PC-9 (cell line): Measurements from ENCODE around the gene PLSCR4. TPM values are rescaled to one million over a fixed set of nuclear protein-coding genes. Genes with fewer than 3 reads are reported as not detected.

ENCODE experiments used
- BruUV-seq: library from RNA; stranded (reverse); fragments of 400-500 nt; replicated peaks from 2 replicates; lab custom pipeline; 2021; lab: Mats Ljungman, UMichigan
- CTCF ChIA-PET: fragments of 300-600 bp; sonication (Branson Sonifier 250); formaldehyde crosslinking; loops from one replicate; lab custom pipeline; 2022; ENCODE audit warnings: antibody characterized with exemption; lab: Charles Lee
- POLR2A ChIA-PET: fragments of 300-600 bp; sonication (Branson Sonifier 250); formaldehyde crosslinking; loops from one replicate; lab custom pipeline; 2022; ENCODE audit warnings: antibody characterized with exemption; ENCODE audit not compliant: unreplicated experiment; lab: Charles Lee
- DNase-seq, 2 experiments: peaks; one replicate each; pipeline versions ENCODE4 v3.0.0 to v3.0.0-alpha.2; 2015 to 2022; ENCODE audit warnings: mixed read lengths in 1 of 2
- H2AFZ ChIP-seq: fragments of 200-600 bp; sonication (generic); 2 replicates; pipeline ENCODE4 v1.8.1; 2017; ENCODE audit warnings: antibody characterized with exemption
- H3F3A ChIP-seq: fragments of 200-600 bp; sonication (generic); 2 replicates; pipeline ENCODE4 v1.8.1; 2017; ENCODE audit warnings: antibody characterized with exemption, mild to moderate bottlenecking, low read depth; ENCODE audit not compliant: insufficient read depth
- H3K27ac ChIP-seq: fragments of 200-600 bp; sonication (generic); 2 replicates; pipeline ENCODE4 v1.6.1; 2016; ENCODE audit warnings: mixed run types
- H3K27me3 ChIP-seq: fragments of 200-600 bp; sonication (generic); 2 replicates; pipeline ENCODE4 v1.6.1; 2016; ENCODE audit warnings: low read depth, mixed run types; ENCODE audit not compliant: insufficient read depth
- H3K36me3 ChIP-seq: fragments of 200-600 bp; sonication (generic); 2 replicates; pipeline ENCODE4 v1.6.1; 2016; ENCODE audit warnings: low read depth, mixed run types
- H3K4me1 ChIP-seq: fragments of 200-600 bp; sonication (generic); replicated peaks from 2 replicates; pipeline ENCODE4 v1.6.1; 2016; ENCODE audit warnings: mixed run types; ENCODE audit not compliant: insufficient read depth
- H3K4me2 ChIP-seq: fragments of 200-600 bp; sonication (generic); 2 replicates; pipeline ENCODE4 v1.6.1; 2017; ENCODE audit warnings: mixed run types
- H3K4me3 ChIP-seq: fragments of 200-600 bp; sonication (generic); 2 replicates; pipeline ENCODE4 v1.6.1; 2016; ENCODE audit warnings: mixed run types
- H3K79me2 ChIP-seq: fragments of 200-600 bp; sonication (generic); 2 replicates; pipeline ENCODE4 v1.6.1; 2017; ENCODE audit warnings: low read depth, mixed run types
- H3K9me2 ChIP-seq: fragments of 200-600 bp; sonication (generic); 2 replicates; pipeline ENCODE4 v1.8.1; 2017; ENCODE audit warnings: mild to moderate bottlenecking; ENCODE audit not compliant: insufficient read depth
- H3K9me3 ChIP-seq: fragments of 200-600 bp; sonication (generic); 2 replicates; pipeline ENCODE4 v1.8.1; 2016; ENCODE audit warnings: low read depth; ENCODE audit not compliant: insufficient read depth
- H4K20me1 ChIP-seq: fragments of 200-600 bp; sonication (generic); 2 replicates; pipeline ENCODE4 v1.8.1; 2017; ENCODE audit not compliant: insufficient read depth
- CTCF ChIP-seq: fragments of 200-600 bp; sonication (generic); conservative IDR thresholded peaks from 2 replicates; pipeline ENCODE4 v1.6.1; 2017; ENCODE audit warnings: mixed run types, antibody characterized with exemption, mild to moderate bottlenecking, moderate library complexity
- EZH2 ChIP-seq: fragments of 200-600 bp; sonication (generic); IDR thresholded peaks from 2 replicates; pipeline ENCODE4 v1.8.0; 2017; ENCODE audit warnings: antibody characterized with exemption, low read depth
- intact Hi-C: fragments of 100-400 bp; cut with micrococcal nuclease; formaldehyde crosslinking; loops from one replicate; pipeline ENCODE4 v1.10.0; 2022; ENCODE audit not compliant: unreplicated experiment
- total RNA-seq: library from RNA; stranded (reverse); gene quantifications from 2 replicates; pipeline ENCODE4 v1.2.3, GENCODE V29; 2021

The PLSCR4 gene
- total RNA-seq, 1 experiment from 2014 or later, result 8.4 TPM

GRCh38 chr3:146223401-146224373 lies 27.2 kb downstream of the PLSCR4 start:
- intact Hi-C loops, result no loop called here
- Histone ChIP-seq H3F3A (no peaks in the 10 kb centered on the region; the same call in 1 of the 2 replicates), H3K4me2 (no peak overlapping the region), H3K4me1 (0 out of 2 replicates have a peak, but pooled peaks cover 6% of the 10 kb centered on the region), H3K9me2 (no peaks in the 10 kb centered on the region), H3K79me2 (no peaks in the 10 kb centered on the region), H3K4me3 (no peak overlapping the region), H3K36me3 (no peaks in the 10 kb centered on the region), H3K9me3 (no peaks in the 10 kb centered on the region), H4K20me1 (no peaks in the 10 kb centered on the region), H3K27me3 (no peaks in the 10 kb centered on the region), H3K27ac (no peak overlapping the region), H2AFZ (no peak overlapping the region)
- BruUV-seq, result no TSS peak
- DNase-seq, result no peak
- TF ChIP-seq CTCF (no peak), EZH2 (no peak)
- ChIA-PET POLR2A (no interaction called here), CTCF (interaction anchor here (0.6 kb wide), 2 partner anchors 30 to 892 kb away, joined by 3 to 9 read pairs; no protein-coding TSS in a partner anchor)

GRCh38 chr3:146222204-146223046 lies 28.5 kb downstream of the PLSCR4 start:
- Histone ChIP-seq H3K4me1 (0 out of 2 replicates have a peak, but pooled peaks cover 6% of the 10 kb centered on the region), H3K9me3 (no peaks in the 10 kb centered on the region), H4K20me1 (no peaks in the 10 kb centered on the region), H3K27ac (no peak overlapping the region), H2AFZ (0 out of 2 replicates have a peak overlapping the region, but pooled peaks have one; percentile 52), H3K4me2 (no peak overlapping the region), H3K9me2 (no peaks in the 10 kb centered on the region), H3K4me3 (no peak overlapping the region), H3K36me3 (no peaks in the 10 kb centered on the region), H3K27me3 (no peaks in the 10 kb centered on the region), H3F3A (no peaks in the 10 kb centered on the region; the same call in 1 of the 2 replicates), H3K79me2 (no peaks in the 10 kb centered on the region)
- intact Hi-C loops, result no loop called here
- no TSS peak for BruUV-seq
- POLR2A ChIA-PET, result no interaction called here
- CTCF ChIA-PET, result interaction anchor here (0.6 kb wide), 1 partner anchor 355 kb away, joined by 4 read pairs; no protein-coding TSS in a partner anchor
- no peak for TF ChIP-seq CTCF
- TF ChIP-seq EZH2, result no peak
- peak in 1 of 2 experiments; percentile 6 for DNase-seq

- Histone ChIP-seq H3K4me2 (no peak overlapping the region), H3K9me2 (no peaks in the 10 kb centered on the region), H3K9me3 (no peaks in the 10 kb centered on the region), H3F3A (no peaks in the 10 kb centered on the region; the same call in 1 of the 2 replicates), H3K27ac (no peak overlapping the region), H3K79me2 (no peaks in the 10 kb centered on the region), H4K20me1 (no peaks in the 10 kb centered on the region), H2AFZ (no peak overlapping the region), H3K4me3 (no peak overlapping the region), H3K27me3 (no peaks in the 10 kb centered on the region), H3K4me1 (0 out of 2 replicates have a peak, but pooled peaks cover 6% of the 10 kb centered on the region), H3K36me3 (no peaks in the 10 kb centered on the region)
- POLR2A ChIA-PET, result no interaction called here
- BruUV-seq, result no TSS peak
- TF ChIP-seq CTCF, result no peak
- TF ChIP-seq EZH2, result no peak
- intact Hi-C loops, result no loop called here
- no peak for DNase-seq
- CTCF ChIA-PET, result no interaction called here
Measured at GRCh38 chr3:146221276-146221675, 29.6 kb downstream of the PLSCR4 start.
